ENCODE data around the gene DONSON. TPM values are rescaled to one million over a fixed set of nuclear protein-coding genes. Genes with fewer than 3 reads are reported as not detected.

Gene DONSON
- total RNA-seq, 1 experiment from 2014 or later, result 35.3 TPM

- no peaks in the 10 kb centered on the region for H3K9me3 ChIP-seq (ENCODE audit: control insufficient read depth, low read depth, low read length)
- H3K23me2 ChIP-seq (ENCODE audit: insufficient read length, low read depth, low read length, poor library complexity, severe bottlenecking), result no peaks in the 10 kb centered on the region
- no peak overlapping the region for H2AFZ ChIP-seq (ENCODE audit: low read length)
- no peak overlapping the region for H3K4ac ChIP-seq (ENCODE audit: low read depth, low read length)
- Mint-ChIP-seq H3K36me3 (ENCODE audit: insufficient read depth in 1 of 3, low read depth in 3 of 3) (peaks cover 63 to 91% (median 81%) of the 10 kb centered on the region in 3 experiments), H3K27me3 (ENCODE audit: low read depth) (no peaks in the 10 kb centered on the region), H3K27ac (no peak overlapping the region), H3K9me3 (no peaks in the 10 kb centered on the region), H3K4me3 (no peak overlapping the region), H3K4me1 (peaks cover 6 to 10% of the 10 kb centered on the region in 2 experiments)
- no peak overlapping the region for H2BK5ac ChIP-seq (ENCODE audit: insufficient read length, low read length)
- no peak for TF ChIP-seq CTCF (conservative IDR thresholded peaks at IDR 0.05)
- WGBS (ENCODE audit: extremely low coverage, insufficient read length, low lambda C conversion rate), result no CpG with 5 or more reads among the region's 19 CpGs
- H3K79me2 ChIP-seq (ENCODE audit: insufficient read depth, low read length), result peaks cover 47% of the 10 kb centered on the region
- H3K23ac ChIP-seq (ENCODE audit: insufficient read length, low read depth, low read length), result no peak overlapping the region
- no peak overlapping the region for H3K14ac ChIP-seq (ENCODE audit: insufficient read depth, low read length)
- H2BK12ac ChIP-seq (ENCODE audit: insufficient read length, low read depth, low read length), result no peak overlapping the region
- no peak overlapping the region for H3K56ac ChIP-seq (ENCODE audit: insufficient read length, low read depth, low read length)
- H2BK15ac ChIP-seq (ENCODE audit: low read depth, low read length), result no peak overlapping the region
- no peak overlapping the region for H4K91ac ChIP-seq (ENCODE audit: insufficient read length, low read depth, low read length)
- no peak overlapping the region for H3K4me2 ChIP-seq (ENCODE audit: insufficient read depth, insufficient read length, low read length)
- no peak overlapping the region for H4K5ac ChIP-seq (ENCODE audit: insufficient read length, low read depth, low read length)
- DNase-seq, result no peak
- no peak overlapping the region for H3K9ac ChIP-seq (ENCODE audit: extremely low read depth, insufficient read length, low read length)
- no peak overlapping the region for H3T11ph ChIP-seq (ENCODE audit: low read length)
- H3K79me1 ChIP-seq (ENCODE audit: insufficient read depth, low read depth, low read length, poor library complexity, severe bottlenecking), result peaks cover 13% of the 10 kb centered on the region
- no peaks in the 10 kb centered on the region for H3K27me3 ChIP-seq (ENCODE audit: insufficient read depth, low read length)
- H4K20me1 ChIP-seq (ENCODE audit: control insufficient read depth, insufficient read depth, insufficient read length), result no peaks in the 10 kb centered on the region
- no peak overlapping the region for H2BK20ac ChIP-seq (ENCODE audit: low read depth, low read length, poor library complexity, severe bottlenecking)
- H3K18ac ChIP-seq (ENCODE audit: insufficient read length, low read depth, low read length), result no peak overlapping the region
- H3K4me1 ChIP-seq (ENCODE audit: insufficient read depth, low read length), result no peaks in the 10 kb centered on the region
- no peak overlapping the region for H4K8ac ChIP-seq (replicated peaks; ENCODE audit: insufficient read length, low read depth, low read length)
- no peak overlapping the region for H2AK5ac ChIP-seq (ENCODE audit: insufficient read length, low read length)
- no peak overlapping the region for H2BK120ac ChIP-seq (ENCODE audit: low read depth, low read length, poor library complexity, severe bottlenecking)
- no peak overlapping the region for H3K27ac ChIP-seq (ENCODE audit: insufficient read length, low read depth, low read length)
Measured at GRCh38 chr21:33549848-33550771, 38.4 kb downstream of the DONSON start.

Data from H9 (cell line).